GM23338 (cell line): Measurements from ENCODE around the gene SLC5A6.

ENCODE experiments used
- EZH2 ChIP-seq: fragments of 200-600 bp; sonication (generic); IDR thresholded peaks from one replicate; pipeline ENCODE4 v1.8.0; 2017; ENCODE audit warnings: antibody characterized with exemption, mild to moderate bottlenecking, low read depth; ENCODE audit not compliant: unreplicated experiment
- POLR2AphosphoS5 ChIP-seq: IDR thresholded peaks from 2 replicates; pipeline ENCODE4 v1.6.1; 2016; ENCODE audit warnings: antibody characterized with exemption, low read depth
- TF ChIP-seq, protein P1 (sequence below), 2 experiments: fragments of 200-600 bp in 1 of 2; sonication (generic) in 1 of 2; conservative IDR thresholded peaks; 2 replicates each; pipeline versions ENCODE4 v1.5.1 to v1.6.1; 2016 to 2017; ENCODE audit warnings: antibody characterized with exemption in 2 of 2, low read depth in 2 of 2, mild to moderate bottlenecking in 2 of 2, moderate library complexity in 1 of 2

DNA sequence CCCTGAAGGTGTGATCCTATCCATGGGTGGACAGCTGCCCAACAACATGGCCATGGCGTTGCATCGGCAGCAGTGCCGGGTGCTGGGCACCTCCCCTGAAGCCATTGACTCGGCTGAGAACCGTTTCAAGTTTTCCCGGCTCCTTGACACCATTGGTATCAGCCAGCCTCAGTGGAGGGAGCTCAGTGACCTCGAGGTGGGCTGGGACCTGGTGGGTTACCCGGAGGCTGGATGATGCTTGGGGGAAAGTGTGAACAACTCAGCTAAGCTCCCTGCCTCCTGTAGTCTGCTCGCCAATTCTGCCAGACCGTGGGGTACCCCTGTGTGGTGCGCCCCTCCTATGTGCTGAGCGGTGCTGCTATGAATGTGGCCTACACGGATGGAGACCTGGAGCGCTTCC is 21.3 kb upstream of the SLC5A6 start:
- TF ChIP-seq, protein P1, sequence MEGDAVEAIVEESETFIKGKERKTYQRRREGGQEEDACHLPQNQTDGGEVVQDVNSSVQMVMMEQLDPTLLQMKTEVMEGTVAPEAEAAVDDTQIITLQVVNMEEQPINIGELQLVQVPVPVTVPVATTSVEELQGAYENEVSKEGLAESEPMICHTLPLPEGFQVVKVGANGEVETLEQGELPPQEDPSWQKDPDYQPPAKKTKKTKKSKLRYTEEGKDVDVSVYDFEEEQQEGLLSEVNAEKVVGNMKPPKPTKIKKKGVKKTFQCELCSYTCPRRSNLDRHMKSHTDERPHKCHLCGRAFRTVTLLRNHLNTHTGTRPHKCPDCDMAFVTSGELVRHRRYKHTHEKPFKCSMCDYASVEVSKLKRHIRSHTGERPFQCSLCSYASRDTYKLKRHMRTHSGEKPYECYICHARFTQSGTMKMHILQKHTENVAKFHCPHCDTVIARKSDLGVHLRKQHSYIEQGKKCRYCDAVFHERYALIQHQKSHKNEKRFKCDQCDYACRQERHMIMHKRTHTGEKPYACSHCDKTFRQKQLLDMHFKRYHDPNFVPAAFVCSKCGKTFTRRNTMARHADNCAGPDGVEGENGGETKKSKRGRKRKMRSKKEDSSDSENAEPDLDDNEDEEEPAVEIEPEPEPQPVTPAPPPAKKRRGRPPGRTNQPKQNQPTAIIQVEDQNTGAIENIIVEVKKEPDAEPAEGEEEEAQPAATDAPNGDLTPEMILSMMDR (conservative IDR thresholded peaks at IDR 0.05; ENCODE audit: low read depth in 2 of 2) = no peak
- TF ChIP-seq EZH2 = no peak
- TF ChIP-seq POLR2AphosphoS5 = no peak
